CD4-positive, alpha-beta T cell (primary cell): ENCODE measurements around the gene NDRG2. TPM values are rescaled to one million over a fixed set of nuclear protein-coding genes. Genes with fewer than 3 reads are reported as not detected.
"Not testable (repeated sequence)": the region's sequence is repeated elsewhere in the genome, so short reads cannot be mapped to it uniquely, and the experiment has no call there.

Experiments
- ATAC-seq: fragments of 200-7000 bp; cut with Tn5 transposase; one replicate; pipeline ENCODE4 v1.10.0; 2022; ENCODE audit warnings: mild to moderate bottlenecking; ENCODE audit not compliant: poor library complexity
- CTCF ChIA-PET: fragments of 350-600 bp; sonication (Branson Sonifier 250); formaldehyde crosslinking; loops from one replicate; lab custom pipeline; 2021; ENCODE audit warnings: antibody characterized with exemption, inconsistent platforms; lab: Charles Lee
- POLR2A ChIA-PET: fragments of 350-600 bp; sonication (Branson Sonifier 250); formaldehyde crosslinking; loops from one replicate; lab custom pipeline; 2021; ENCODE audit warnings: antibody characterized with exemption, inconsistent platforms; lab: Charles Lee
- DNase-seq, 14 experiments: peaks; one replicate each; pipeline ENCODE4 v3.0.0-alpha.2; 2013 to 2020; ENCODE audit warnings: mixed read lengths in 2 of 14
- H3K27ac ChIP-seq, 2 donors: one replicate each; pipeline versions ENCODE4 v1.5.1 to v1.7.0; 2013; ENCODE audit warnings: low read length in 2 of 2, low read depth in 1 of 2, mild to moderate bottlenecking in 1 of 2
- H3K27me3 ChIP-seq, 2 experiments: 1 replicate in 1 of 2; 2 replicates in 1 of 2; pipeline versions ENCODE4 v1.6.1 to v1.7.0; 2013; ENCODE audit warnings: low read length in 2 of 2, control low read depth in 1 of 2, mild to moderate bottlenecking in 1 of 2, moderate library complexity in 1 of 2; ENCODE audit not compliant: insufficient read depth in 2 of 2, control insufficient read depth in 1 of 2
- H3K36me3 ChIP-seq: one replicate; pipeline ENCODE4 v1.6.1; 2013; ENCODE audit warnings: low read length, control low read depth; ENCODE audit not compliant: insufficient read depth
- H3K4me1 ChIP-seq: one replicate; pipeline ENCODE4 v1.6.1; 2013; ENCODE audit warnings: low read length, control low read depth; ENCODE audit not compliant: insufficient read depth
- H3K4me3 ChIP-seq: one replicate; pipeline ENCODE4 v1.5.1; 2013; ENCODE audit warnings: mild to moderate bottlenecking, low read length, moderate library complexity
- H3K9me3 ChIP-seq, 2 experiments: 1 replicate in 1 of 2; 2 replicates in 1 of 2; pipeline versions ENCODE4 v1.6.1 to v1.7.0; 2013; ENCODE audit warnings: low read length in 2 of 2, mild to moderate bottlenecking in 2 of 2, control low read depth in 1 of 2, moderate library complexity in 1 of 2; ENCODE audit not compliant: control insufficient read depth in 1 of 2, insufficient read depth in 1 of 2
- H3K27ac Mint-ChIP-seq: one replicate; pipeline ENCODE4 v1.8.0; 2020; ENCODE audit warnings: mixed read lengths
- H3K27me3 Mint-ChIP-seq: one replicate; pipeline ENCODE4 v1.8.0; 2021; ENCODE audit warnings: mixed read lengths
- H3K36me3 Mint-ChIP-seq: one replicate; pipeline ENCODE4 v1.8.0; 2021; ENCODE audit warnings: low read depth, mixed read lengths
- H3K4me1 Mint-ChIP-seq: one replicate; pipeline ENCODE4 v1.8.0; 2021; ENCODE audit warnings: low read depth, mixed read lengths
- H3K4me3 Mint-ChIP-seq: one replicate; pipeline ENCODE4 v1.8.0; 2020; ENCODE audit warnings: mild to moderate bottlenecking, mixed read lengths
- H3K9me3 Mint-ChIP-seq: one replicate; pipeline ENCODE4 v1.8.0; 2020; ENCODE audit warnings: mixed read lengths
- intact Hi-C, 2 experiments: fragments of 100-400 bp; cut with DNase I in 1 of 2; cut with micrococcal nuclease in 1 of 2; formaldehyde crosslinking; loops; one replicate each; pipeline versions ENCODE4 v1.15.1 to v1.9.0; 2023 to 2025; cut with DNase I, micrococcal nuclease
- total RNA-seq, 174 experiments: library from RNA in 2 of 174; stranded (reverse) in 2 of 174; gene quantifications; one replicate each; pipeline ENCODE4 v1.2.3 and lab custom pipeline; 2021 to 2026
- TF ChIP-seq, protein P1 (sequence below): fragments of 200-600 bp; IDR thresholded peaks from one replicate; pipeline ENCODE4 v1.8.0; 2022; ENCODE audit warnings: antibody characterized with exemption, mild to moderate bottlenecking

NDRG2 gene
- total RNA-seq, 2 experiments from 2014 or later: 26.7 to 28.6 TPM

DNA sequence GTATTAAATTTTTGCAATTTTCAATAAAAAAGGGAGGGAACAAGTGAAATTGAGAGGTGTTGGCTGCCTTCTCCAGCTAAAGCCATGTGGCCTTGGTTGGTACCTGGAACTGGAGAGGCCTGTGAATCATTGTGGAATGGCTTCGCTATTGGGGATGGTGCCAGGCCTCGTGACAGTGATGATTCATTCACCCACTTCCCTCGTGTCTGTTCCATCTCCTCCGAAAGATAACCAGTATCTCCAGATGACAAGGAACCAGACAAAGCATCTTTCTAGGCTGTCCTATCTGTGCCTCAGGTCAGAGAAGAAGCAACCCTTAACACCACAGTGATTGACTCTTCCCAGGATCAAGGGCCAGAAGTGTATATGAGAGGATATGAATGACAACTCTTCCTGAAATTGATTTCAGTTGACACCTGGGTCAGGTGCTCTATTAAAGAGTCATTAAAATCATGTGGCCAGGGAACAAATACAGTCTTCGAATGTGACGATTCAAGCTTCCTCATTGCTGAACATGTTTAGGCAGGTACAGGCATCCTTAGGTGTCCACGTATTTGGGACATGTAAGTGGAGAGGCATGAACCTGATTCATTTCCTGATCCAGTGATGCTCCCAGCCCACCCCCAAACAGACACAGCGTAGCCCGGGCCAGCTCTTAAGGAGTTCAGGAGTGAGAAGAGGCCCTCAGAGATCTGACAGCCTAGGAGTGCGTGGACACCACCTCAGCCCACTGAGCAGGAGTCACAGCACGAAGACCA, 17.0 kb upstream of the NDRG2 start, which contains the start of gene RNASE7:
RNASE7 (plus strand) TSS at position 687 of the 758 bp plus-strand sequence. CDS start 631 bp downstream, outside the sequence.
- Histone ChIP-seq H3K4me1 (peaks cover 15% of the 10 kb centered on the region), H3K9me3 (no peaks in the 10 kb centered on the region), H3K27ac (no peak within 1 kb of the TSS), H3K4me3 (no peak within 1 kb of the TSS), H3K27me3 (no peaks in the 10 kb centered on the region), H3K36me3 (no peaks in the 10 kb centered on the region)
- Mint-ChIP-seq H3K4me3 (no peak within 1 kb of the TSS), H3K27ac (no peak within 1 kb of the TSS), H3K36me3 (no peaks in the 10 kb centered on the region), H3K27me3 (peaks cover 10% of the 10 kb centered on the region), H3K9me3 (no peaks in the 10 kb centered on the region), H3K4me1 (peaks cover 11% of the 10 kb centered on the region)
- ATAC-seq (no peak), DNase-seq (peak in 2 of 14 experiments; percentile 24 to 26)
- CTCF ChIA-PET: interaction anchor here (1.8 kb wide), 1 partner anchor 27 kb away, joined by 6 read pairs; no protein-coding TSS in a partner anchor
- POLR2A ChIA-PET: no interaction called here
- TF ChIP-seq, protein P1, sequence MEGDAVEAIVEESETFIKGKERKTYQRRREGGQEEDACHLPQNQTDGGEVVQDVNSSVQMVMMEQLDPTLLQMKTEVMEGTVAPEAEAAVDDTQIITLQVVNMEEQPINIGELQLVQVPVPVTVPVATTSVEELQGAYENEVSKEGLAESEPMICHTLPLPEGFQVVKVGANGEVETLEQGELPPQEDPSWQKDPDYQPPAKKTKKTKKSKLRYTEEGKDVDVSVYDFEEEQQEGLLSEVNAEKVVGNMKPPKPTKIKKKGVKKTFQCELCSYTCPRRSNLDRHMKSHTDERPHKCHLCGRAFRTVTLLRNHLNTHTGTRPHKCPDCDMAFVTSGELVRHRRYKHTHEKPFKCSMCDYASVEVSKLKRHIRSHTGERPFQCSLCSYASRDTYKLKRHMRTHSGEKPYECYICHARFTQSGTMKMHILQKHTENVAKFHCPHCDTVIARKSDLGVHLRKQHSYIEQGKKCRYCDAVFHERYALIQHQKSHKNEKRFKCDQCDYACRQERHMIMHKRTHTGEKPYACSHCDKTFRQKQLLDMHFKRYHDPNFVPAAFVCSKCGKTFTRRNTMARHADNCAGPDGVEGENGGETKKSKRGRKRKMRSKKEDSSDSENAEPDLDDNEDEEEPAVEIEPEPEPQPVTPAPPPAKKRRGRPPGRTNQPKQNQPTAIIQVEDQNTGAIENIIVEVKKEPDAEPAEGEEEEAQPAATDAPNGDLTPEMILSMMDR: no peak
- intact Hi-C loops: no loop called here

DNA sequence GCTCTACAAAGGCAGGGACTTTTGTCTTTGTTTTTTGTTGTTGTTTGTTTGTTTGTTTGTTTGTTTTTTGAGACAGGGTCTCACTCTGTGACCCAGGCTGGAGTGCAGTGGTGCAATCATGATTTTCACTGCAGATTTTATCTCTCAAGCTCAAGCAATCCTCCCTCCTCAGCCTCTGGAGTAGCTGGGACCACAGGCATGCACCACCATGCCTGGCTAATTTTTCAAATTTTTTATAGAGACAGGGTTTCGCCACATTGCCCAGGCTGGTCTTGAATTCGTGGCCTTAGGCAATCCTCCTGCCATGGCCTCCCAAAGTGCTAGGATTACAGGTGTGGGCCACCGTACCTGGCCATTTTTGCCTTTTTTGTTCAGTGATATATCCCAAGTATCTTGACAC, 16.1 kb upstream of the NDRG2 start:
- not testable (repeated sequence) for H3K27me3 Mint-ChIP-seq, H3K4me3 ChIP-seq, ATAC-seq, DNase-seq, H3K27me3 ChIP-seq, H3K4me3 Mint-ChIP-seq, H3K27ac Mint-ChIP-seq, H3K36me3 Mint-ChIP-seq, H3K9me3 Mint-ChIP-seq, H3K27ac ChIP-seq, H3K36me3 ChIP-seq, H3K9me3 ChIP-seq
- intact Hi-C loops: loop anchor here (1.0 kb wide), 1 partner anchor 27 kb away; no protein-coding TSS in a partner anchor
- ChIA-PET CTCF (interaction anchor here (0.7 to 3.0 kb wide), 7 partner anchors 15 to 82 kb away, joined by 3 to 58 read pairs (median 7); partner anchors contain the start of gene NDRG2), POLR2A (interaction anchor here (1.2 to 2.8 kb wide), 2 partner anchors 26 to 28 kb away, joined by 3 to 22 read pairs; no protein-coding TSS in a partner anchor)
- peaks cover 11% of the 10 kb centered on the region for H3K4me1 Mint-ChIP-seq
- peaks cover 15% of the 10 kb centered on the region for H3K4me1 ChIP-seq

DNA sequence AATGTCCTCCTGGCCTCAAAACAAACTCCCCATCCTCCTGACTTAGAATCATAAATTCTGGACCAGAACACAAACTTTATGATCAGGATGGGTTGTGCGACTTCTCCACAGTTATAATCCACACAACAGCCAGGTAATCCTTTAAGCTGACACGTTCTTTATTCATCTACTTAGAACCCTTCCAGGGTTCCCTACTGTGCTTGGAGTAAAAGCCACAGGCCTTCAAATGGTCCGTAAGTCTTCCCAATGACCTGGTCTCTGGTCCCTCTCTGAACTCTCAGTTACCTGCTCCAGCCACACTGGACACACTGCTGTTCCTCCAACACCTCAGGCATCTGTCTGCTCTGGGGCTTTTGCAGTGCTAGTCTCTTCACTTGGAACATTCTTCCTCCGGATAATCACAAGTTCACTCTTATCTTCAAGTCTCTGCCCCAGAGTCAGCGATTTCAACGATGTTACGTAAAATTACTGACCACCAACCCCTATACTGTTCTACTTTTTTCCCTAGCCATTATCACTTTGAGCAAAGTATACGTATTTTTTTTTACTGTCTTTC, 15.6 kb upstream of the NDRG2 start:
- H3K27ac ChIP-seq: no peak overlapping the region
- no peak for DNase-seq
- no peak overlapping the region for H3K27ac Mint-ChIP-seq
- H3K4me1 ChIP-seq: peaks cover 15% of the 10 kb centered on the region
- no peaks in the 10 kb centered on the region for H3K36me3 ChIP-seq
- H3K4me1 Mint-ChIP-seq: peaks cover 11% of the 10 kb centered on the region
- H3K27me3 ChIP-seq: no peaks in the 10 kb centered on the region
- H3K9me3 Mint-ChIP-seq: no peaks in the 10 kb centered on the region
- no peak overlapping the region for H3K4me3 ChIP-seq
- peaks cover 10% of the 10 kb centered on the region for H3K27me3 Mint-ChIP-seq
- intact Hi-C loops: loop anchor here (1.0 kb wide), 1 partner anchor 26 kb away; no protein-coding TSS in a partner anchor
- ChIA-PET POLR2A (interaction anchor here (1.2 to 2.8 kb wide), 2 partner anchors 25 to 28 kb away, joined by 3 to 22 read pairs; no protein-coding TSS in a partner anchor), CTCF (interaction anchor here (0.7 to 3.0 kb wide), 12 partner anchors 14 to 83 kb away, joined by 3 to 58 read pairs (median 5); partner anchors contain the start of genes NDRG2 and TMEM253)
- H3K9me3 ChIP-seq: no peaks in the 10 kb centered on the region
- no peak for ATAC-seq
- H3K4me3 Mint-ChIP-seq: no peak overlapping the region
- TF ChIP-seq, protein P1: no peak
- H3K36me3 Mint-ChIP-seq: no peaks in the 10 kb centered on the region
